DLD1 (cell line): ENCODE data around the gene MAPK7.

Source experiments
- in situ Hi-C: cut with HindIII; loops from 2 replicates; pipeline ENCODE4 v1.10.0; 2017; ENCODE audit warnings: low sequenced_read_pairs

Gene MAPK7

DNA sequence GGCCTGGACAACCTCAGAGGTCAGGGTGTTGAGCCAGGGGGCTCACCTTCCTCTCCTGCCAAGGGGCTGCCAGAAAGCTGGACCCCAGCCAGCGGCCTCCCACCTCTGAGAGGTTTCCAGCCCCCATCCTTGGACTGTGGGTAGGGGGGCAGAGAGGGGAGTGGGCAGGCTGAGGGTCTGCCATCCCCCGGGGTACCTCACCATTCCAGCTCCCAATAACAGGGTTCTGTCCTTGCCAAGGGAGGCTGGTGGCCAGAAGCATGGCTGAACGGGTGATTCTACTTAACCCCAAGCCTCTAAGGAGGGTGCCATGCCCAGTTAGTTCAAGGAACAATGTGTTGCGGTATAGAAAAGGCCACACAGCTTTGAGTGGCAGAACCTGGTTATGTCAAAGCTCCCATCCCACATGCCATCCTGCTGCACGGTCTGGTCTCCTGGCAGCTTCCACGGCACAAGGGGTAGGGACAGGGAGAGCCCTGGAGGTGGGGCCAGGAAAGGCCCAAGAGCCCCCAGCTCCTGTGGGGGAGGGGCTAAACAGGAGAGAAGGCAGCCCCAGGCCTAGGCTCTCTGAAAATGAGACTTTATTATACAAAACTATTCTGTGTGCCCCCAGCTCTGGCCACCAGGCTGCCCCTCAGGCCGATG lies 35.6 kb upstream of the MAPK7 start:
- in situ Hi-C loops: no loop called here

DNA sequence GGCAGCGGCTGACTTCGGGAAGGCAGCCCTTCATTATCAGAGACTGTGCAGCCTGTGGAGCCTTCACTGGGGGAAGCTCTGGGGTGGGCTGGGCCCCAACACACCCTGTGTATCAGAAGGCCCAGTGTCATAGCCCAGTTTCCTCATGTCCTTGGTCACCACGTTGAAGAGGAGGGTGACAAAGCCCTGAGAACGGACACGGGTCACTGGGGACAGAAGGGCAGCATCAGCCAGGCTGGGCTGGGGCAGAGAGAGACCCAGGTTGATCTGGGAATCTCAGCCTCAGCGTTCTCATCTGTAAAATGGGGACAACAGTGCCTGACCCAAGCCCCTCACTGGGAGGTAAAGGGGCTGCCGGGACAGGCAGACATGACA lies 35.1 kb upstream of the MAPK7 start:
- in situ Hi-C loops: no loop called here

DNA sequence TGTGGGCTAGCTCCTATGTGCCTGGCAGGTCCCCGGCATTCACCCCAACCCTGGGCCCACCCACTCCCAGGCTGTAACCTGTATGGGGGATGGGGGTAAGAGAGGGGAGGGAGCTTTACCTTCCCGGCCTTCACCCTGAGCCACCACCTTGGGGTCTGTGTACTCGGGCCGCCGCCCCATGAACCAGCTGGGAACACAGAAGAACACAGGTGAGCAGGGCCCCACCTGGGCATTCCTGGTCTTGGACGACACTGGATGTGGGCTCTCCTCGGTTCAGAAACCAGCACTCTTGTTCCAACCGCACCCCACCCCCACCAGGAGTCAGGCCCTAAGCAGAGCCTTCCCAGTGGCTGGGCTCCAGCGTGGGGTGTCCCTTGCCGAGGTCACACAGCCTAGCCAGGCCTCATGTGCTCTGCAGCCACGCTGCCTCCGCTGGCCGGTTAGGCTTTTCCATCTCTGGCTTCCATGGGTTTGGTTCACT lies 34.6 kb upstream of the MAPK7 start:
- in situ Hi-C loops: no loop called here

DNA sequence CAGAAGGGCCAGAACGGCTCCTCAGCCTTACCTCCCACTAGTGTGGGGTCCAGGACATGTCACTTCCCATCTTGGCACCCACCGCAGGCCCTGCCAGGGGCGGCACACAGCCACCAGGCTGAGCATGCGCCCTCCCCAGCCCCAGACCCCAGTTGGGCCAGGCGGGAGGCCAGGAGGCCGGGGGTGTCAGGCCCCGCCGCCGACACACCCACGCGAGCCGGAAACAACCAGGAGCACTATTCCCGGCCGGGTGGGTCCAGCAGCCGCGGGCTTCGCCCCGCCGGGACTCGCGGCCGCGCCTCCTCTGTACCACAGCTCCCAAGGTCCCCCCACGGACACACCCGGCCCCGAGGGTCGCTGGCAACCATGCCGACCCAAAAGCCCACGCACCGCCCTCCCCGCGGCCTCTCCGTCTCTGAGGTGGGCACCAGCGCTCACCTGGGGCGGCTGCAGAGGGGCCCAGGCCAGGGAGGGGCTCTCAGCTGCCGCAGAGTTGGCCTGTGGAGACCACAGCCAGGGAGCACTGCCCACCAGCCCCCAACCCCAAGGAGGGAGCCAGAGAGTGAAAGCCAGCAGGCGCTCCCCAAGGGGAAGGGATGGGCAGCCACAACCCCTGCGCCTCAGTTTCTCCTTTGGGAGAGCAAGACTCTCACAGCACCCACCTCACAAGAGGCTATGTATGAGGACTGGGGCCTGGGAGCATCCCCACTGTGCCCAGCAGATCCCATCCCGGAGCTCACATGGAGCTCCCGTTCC lies 33.8 kb upstream of the MAPK7 start:
- in situ Hi-C loops: no loop called here

DNA sequence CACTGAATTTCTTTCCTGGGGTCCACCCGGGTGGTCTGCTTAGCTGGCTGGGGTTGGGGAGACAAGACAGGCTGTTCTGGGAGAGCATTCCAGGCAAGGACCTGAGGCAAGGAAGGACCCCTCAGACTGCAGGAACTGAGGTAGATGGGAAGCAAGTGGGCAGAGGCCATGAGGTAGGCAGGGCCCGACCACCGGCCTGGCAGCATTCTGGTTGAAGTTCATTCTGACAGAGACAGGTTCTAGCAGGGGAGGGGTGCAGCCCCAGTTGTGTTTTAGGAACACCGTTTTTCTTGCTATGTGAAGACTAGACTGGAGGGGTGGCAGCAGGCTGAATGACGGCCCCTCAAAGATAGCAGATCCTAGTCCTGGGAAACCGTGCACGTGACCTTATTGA lies 33.2 kb upstream of the MAPK7 start:
- in situ Hi-C loops: no loop called here

DNA sequence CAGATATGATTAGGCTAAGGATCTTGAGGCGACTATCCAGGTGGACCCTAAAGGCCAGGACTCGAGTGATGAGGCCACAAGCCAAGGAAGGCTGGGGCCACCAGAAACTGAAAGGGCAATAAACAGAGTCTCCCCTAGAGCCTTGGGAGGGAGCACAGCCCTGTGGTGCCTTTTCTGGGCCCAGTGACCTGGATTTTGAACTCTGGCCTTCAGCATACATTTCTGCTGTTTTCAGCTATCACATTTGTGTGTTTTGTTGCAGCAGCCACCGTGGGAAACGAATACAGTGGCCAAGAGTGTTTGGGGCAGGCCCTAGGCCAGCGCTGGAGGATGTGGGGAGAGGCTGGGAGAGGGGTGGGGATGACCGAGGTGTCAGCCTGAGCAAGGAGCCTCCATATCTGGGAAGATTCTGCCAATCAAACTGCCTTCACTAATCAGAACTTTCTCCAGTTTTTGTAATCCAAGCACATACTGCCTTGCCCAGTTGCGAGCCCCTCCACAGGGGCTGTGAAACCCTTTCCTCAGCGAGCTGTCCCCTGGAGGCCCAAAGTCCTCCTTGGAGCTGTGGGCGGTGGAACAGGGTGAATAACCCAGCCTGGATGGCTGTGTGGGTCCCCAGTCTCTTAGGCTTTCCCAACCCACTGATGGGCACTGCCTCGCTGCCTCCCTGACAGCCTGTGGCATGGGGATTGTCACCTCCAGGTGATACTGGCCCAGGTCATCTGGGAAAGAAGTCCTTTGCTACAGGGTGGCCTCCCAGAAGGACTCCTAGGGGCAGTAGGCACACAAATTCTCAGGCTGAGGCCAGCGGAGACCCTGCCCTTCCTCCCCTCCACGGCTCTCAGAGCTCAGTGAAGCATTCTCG lies 32.6 kb upstream of the MAPK7 start:
- in situ Hi-C loops: no loop called here

DNA sequence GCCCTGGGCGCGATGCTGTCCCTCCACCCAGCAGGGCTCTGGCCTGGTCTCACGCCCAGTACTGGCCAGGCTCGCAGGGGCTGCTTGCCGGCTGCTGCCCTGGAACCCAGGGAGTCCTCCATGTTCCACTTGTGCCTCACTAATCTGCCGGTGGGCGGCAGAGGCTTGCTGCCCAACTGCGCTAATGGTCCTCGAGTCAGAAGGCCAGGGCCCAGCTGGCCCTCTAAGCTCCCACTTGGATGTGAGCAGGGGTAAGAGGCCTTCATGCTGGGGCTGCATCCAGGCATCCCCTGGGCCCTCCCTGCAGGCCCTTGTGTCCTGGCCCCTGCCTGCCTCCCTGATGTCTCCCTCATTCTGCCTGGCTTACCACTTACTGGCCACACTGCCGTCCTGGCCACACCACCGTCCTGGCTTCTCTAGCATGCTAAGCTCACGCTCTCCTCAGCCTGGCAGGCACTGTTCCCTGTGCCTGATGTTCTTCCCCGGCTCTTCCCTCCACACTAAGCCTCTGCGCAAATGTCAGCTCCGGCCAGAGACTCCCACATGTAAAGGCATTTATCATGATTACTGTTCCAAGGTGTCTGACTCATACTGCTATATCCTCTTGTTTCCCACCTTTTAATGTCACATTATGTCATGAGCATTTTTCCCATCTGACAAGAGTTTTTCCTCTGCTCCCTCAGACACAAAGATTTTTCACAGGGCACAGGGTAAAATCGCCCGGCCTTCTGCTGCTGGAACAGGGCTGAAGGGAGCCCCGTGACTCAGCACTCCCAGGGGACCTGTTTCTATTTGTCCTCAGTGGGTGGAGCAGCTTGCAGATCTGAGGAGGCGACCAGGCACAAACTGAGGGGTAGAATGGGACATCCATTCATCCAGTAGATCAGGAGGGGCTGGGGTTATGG lies 31.7 kb upstream of the MAPK7 start:
- in situ Hi-C loops: no loop called here

DNA sequence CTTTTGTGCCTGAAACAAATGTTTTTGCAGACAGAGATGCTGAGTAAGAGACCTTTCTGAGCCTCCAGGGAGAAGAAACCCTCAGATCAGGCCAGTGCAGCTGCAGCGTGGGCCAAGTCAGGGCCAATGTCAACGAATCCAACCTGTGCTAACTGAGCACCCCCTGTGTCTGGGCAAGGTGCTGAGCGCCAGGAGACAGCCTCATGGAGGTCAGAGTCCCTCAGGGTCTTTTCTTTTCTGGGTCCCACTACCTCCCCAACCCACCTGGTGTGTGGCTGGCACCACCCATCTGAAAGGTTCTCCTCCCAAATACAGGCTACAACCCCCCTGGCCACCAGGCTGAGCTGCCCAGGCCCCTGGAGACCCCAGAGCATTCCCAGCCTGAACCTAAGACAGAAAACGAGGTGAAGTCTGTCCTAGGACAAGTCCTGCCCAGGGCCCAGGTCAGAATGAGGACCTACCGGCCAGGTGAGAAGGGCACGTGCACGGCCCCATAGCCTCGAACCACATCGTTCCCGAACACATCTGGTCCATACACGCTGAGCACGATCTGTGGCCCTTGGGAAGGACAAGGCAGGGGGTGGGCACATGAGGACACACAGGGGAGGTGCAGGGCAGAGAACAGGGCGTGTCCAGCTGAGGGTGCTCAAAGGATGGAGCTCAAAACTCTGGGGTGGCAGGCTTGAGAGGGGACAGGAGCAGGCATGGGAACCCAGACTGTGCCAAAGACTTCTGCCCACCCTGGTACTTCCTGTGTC lies 30.8 kb upstream of the MAPK7 start:
- in situ Hi-C loops: no loop called here

DNA sequence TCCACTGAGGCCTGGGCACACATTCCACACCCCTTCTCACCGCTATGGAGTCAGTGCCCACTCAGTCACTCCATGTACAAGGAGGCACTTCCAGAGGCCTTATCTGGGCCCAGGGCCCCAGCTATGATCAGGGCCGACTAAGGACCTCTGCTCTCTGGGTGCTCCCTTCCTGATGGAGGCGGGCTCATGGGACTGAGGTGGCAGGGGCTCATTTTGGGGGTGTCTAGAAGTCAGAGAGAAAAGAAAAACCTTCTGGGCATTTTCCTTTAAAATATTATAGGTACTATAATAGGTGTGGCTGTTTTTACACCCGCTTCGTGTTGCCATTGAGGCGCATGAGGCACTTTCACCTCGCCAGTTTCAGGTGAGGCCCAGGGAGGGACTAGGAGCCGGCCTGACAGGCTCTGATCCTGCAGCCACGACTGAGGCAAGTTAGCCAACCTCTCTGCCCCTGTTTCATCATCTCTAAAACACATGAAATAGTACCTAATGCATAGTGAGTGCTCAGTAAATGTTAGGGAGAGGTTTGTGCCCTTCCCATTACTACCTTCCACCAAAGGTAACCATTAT lies 30.1 kb upstream of the MAPK7 start:
- in situ Hi-C loops: no loop called here

DNA sequence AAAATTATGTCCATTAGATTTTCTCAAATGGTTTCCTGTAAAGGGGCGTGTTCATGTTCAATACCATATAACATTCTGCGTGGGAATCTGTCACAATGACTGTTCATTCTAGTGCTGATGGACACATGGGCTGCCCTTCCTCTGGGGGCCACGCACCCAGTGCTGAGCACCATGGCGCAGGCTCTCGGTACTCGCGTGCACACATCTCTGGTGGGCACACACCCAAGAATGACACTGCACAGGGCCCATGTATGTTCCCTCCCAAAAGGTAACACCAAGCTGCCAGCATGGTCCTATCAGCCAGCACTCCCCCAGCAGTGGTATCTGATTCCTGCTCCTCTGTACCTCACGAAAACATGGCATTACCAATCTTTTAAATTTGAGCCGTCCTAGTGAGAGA lies 29.5 kb upstream of the MAPK7 start:
- in situ Hi-C loops: no loop called here

DNA sequence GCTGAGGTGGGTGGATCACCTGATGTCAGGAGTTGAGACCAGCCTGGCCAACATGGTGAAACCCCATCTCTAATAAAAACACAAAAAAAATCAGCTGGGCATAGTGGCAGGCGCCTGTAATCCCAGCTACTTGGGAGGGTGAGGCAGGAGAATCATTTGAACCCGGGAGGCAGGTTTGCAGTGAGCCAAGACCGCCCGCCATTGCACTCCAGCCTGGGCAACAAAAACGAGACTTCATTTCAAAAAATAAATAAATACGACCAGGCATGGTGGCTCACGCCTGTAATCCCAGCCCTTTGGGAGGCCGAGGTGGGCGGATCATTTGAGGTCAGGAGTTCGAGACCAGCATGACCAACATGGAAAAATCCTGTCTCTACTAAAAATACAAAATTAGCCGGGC lies 24.9 kb upstream of the MAPK7 start:
- in situ Hi-C loops: loop anchor here (25.0 kb wide), 1 partner anchor 434 kb away; no protein-coding TSS in a partner anchor

DNA sequence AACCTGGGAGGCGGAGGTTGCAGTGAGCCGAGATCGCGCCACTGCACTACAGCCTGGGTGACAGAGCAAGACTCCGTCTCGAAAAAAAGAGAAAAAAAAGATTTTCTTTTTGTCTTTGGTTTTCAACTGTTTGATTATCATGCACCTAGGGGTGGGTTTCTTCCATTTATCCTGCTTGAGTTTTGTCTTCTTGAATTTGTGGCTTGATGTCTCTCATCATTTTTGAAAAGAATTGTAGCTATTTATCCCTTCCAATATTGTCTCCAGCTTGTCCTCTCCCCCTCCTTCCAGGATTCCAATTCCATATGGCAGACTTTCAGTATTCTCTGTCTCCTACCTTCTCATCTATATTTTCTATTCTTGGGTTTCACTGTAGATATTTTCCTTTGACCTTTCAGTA lies 23.6 kb upstream of the MAPK7 start:
- in situ Hi-C loops: loop anchor here (25.0 kb wide), 1 partner anchor 433 kb away; no protein-coding TSS in a partner anchor

DNA sequence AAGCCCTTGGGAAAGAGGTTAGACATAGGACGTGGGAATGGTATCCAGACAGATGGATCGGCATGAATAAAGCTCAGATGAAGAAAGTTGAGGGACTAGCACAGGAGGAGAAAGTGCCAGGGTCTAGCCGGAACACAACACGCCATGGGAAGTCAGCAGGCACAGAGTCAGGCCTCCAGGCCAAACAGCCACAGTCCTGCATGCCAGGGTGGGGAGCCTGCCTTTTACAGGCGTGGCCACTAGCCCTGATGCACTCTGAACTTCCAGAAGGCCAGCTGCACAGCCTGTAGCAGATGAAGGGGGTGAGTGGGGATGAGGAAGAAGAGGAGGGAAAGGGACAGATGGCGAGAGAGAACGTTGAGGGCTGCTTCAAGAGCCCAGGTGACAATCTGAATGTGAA lies 20.9 kb upstream of the MAPK7 start:
- in situ Hi-C loops: loop anchor here (25.0 kb wide), 1 partner anchor 430 kb away; no protein-coding TSS in a partner anchor

DNA sequence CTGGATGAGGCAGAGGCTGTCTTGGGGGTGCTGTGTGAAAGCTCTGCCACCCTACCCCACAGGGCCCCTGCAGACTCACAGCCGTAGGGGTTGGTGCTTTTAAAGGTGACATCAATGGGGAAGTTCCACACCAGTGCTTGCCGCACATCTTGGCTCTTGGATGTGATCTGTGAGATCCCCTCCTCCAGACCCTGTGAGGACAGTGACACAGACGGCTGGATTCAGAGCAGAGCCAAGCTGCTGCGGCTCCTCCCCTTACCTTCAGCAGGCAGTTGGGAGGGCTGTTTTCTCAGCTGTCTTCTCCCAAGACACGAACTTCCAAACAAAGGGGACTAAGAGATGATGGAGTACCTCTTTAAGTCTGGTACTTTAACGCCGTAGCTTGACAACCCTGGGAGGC lies 20.5 kb upstream of the MAPK7 start:
- in situ Hi-C loops: loop anchor here (25.0 kb wide), 1 partner anchor 430 kb away; no protein-coding TSS in a partner anchor

DNA sequence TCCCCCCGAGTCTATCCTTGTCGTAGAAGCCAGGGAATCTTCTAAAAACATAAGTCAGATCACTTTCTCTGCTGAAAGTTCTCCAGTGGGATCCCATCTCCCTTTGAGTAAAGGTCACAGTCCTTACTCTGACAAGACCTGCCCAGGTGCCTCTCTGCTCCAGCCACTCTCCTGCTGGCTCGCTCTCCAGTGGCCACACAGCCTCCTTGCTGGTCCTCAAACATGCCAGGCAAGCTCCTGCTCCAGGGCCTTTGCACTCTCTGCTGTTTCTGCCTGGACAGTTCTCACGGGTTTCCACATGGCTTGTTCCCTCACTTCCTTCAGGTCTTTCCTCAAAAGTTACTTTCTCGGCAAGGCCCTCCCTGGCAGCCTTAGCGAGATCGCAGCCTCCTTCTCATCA lies 19.1 kb upstream of the MAPK7 start:
- in situ Hi-C loops: loop anchor here (25.0 kb wide), 1 partner anchor 428 kb away; no protein-coding TSS in a partner anchor

DNA sequence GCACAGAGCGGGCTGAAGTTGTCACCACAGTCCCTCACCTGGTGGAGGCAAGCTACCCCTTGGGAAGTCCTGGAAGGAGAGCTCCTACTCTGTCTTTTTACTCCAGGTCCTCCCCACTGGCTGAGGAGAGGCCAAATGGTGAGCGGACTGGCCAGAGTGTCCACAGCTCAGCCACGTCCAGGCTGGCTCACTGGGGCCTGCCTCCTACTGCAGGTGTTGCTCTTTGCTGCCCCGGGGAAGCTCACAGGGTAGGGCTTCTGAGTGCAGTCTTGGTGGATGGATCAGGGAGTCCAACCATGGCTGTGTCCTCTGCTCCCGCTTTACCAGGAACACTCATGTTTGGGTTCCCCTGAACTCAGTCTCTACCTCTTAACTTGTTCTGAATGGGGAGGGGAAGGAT lies 18.4 kb upstream of the MAPK7 start:
- in situ Hi-C loops: loop anchor here (5.0 to 25.0 kb wide), 2 partner anchors 97 to 427 kb away; no protein-coding TSS in a partner anchor

DNA sequence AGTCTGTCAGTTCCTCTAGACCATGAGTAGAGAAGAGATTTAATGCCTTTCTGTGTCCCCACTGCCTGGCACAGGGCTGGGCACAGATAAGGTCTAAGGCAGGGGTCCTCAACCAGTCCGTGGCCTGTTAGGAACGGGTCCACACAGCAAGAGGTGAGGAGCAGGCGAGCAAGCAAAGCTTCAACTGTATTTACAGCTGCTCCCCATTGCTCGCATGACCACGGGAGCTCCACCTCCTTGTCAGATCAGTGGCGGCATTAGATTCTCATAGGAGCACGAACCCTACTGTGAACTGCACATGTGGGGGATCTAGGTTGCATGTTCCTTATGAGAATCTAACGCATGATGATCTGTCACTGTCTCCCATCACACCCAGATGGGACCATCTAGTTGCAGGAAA lies 17.5 kb upstream of the MAPK7 start:
- in situ Hi-C loops: loop anchor here (5.0 to 25.0 kb wide), 2 partner anchors 97 to 427 kb away; no protein-coding TSS in a partner anchor

DNA sequence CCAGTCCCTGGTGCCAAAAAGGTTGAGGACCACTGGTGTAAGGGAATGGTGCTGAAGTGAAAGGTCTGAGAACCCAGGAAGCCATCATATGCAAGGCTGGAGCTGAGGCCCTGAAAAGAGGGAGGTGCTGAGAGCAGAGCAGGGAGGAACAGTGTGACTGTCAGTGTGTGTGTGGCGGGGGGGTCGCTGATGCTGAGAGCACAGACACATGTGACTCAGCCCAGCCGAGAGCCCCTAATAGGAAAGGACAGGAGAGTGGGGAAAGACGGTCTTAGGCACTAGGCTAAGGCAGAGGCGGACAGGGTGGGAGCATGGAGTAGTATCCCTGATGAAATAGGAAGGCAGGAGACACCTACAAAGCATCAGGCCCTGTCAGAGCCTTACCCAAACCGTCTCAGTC lies 17.0 kb upstream of the MAPK7 start:
- in situ Hi-C loops: loop anchor here (5.0 to 25.0 kb wide), 2 partner anchors 96 to 426 kb away; no protein-coding TSS in a partner anchor

DNA sequence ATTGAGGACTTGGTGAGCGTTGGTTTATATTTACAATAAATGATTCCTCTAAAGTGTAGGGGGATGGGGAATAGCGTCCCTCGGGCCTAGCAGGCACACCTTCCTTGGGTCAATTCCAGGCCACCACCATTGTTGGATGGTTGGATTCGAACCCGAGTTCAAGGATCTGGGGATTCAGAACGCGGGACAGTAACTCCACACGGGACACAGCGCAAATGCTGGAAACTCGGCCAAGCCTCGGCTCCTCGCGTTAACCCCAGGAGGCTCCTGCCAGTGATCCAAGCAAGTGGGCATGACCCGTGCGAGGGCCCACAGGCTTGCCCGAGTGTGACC lies 16.4 kb upstream of the MAPK7 start:
- in situ Hi-C loops: loop anchor here (5.0 to 25.0 kb wide), 2 partner anchors 95 to 425 kb away; no protein-coding TSS in a partner anchor
